ENCODE data around the gene ANKS1B.
"Not testable (repeated sequence)": the region's sequence is repeated elsewhere in the genome, so short reads cannot be mapped to it uniquely, and the experiment has no call there.

ANKS1B gene

GRCh38 chr12:98868076-98868475, 1116.7 kb downstream of the ANKS1B start:
- Histone ChIP-seq H3K27ac (ENCODE audit: low read length) (no peak overlapping the region), H3K9ac (ENCODE audit: low read length in 2 of 2) (no peak overlapping the region), H3K27me3 (ENCODE audit: control insufficient read depth in 1 of 2, insufficient read depth in 2 of 2, low read length in 2 of 2) (no peaks in the 10 kb centered on the region), H3K36me3 (ENCODE audit: control insufficient read depth in 2 of 2, insufficient read depth in 2 of 2, low read length in 2 of 2) (no peaks in the 10 kb centered on the region), H3K4me3 (ENCODE audit: low read length in 2 of 2) (no peak overlapping the region), H3K9me3 (ENCODE audit: control insufficient read depth in 2 of 2, low read length in 2 of 2) (no peaks in the 10 kb centered on the region), H3K4me1 (ENCODE audit: control insufficient read depth, insufficient read depth, low read length) (no peaks in the 10 kb centered on the region)

GRCh38 chr12:98864363-98864762, 1120.4 kb downstream of the ANKS1B start:
- Histone ChIP-seq H3K9me3 (ENCODE audit: control insufficient read depth in 2 of 2, low read length in 2 of 2) (no peaks in the 10 kb centered on the region), H3K4me3 (ENCODE audit: low read length in 2 of 2) (no peak overlapping the region), H3K27ac (ENCODE audit: low read length) (no peak overlapping the region), H3K4me1 (ENCODE audit: control insufficient read depth, insufficient read depth, low read length) (no peaks in the 10 kb centered on the region), H3K36me3 (ENCODE audit: control insufficient read depth in 2 of 2, insufficient read depth in 2 of 2, low read length in 2 of 2) (no peaks in the 10 kb centered on the region), H3K27me3 (ENCODE audit: control insufficient read depth in 1 of 2, insufficient read depth in 2 of 2, low read length in 2 of 2) (no peaks in the 10 kb centered on the region), H3K9ac (ENCODE audit: low read length in 2 of 2) (no peak overlapping the region)

GRCh38 chr12:98863167-98863566, 1121.6 kb downstream of the ANKS1B start:
- Histone ChIP-seq H3K4me1 (ENCODE audit: control insufficient read depth, insufficient read depth, low read length) (no peaks in the 10 kb centered on the region), H3K9ac (ENCODE audit: low read length in 2 of 2) (no peak overlapping the region), H3K36me3 (ENCODE audit: control insufficient read depth in 2 of 2, insufficient read depth in 2 of 2, low read length in 2 of 2) (no peaks in the 10 kb centered on the region), H3K4me3 (ENCODE audit: low read length in 2 of 2) (no peak overlapping the region), H3K9me3 (ENCODE audit: control insufficient read depth in 2 of 2, low read length in 2 of 2) (no peaks in the 10 kb centered on the region), H3K27ac (ENCODE audit: low read length) (no peak overlapping the region), H3K27me3 (ENCODE audit: control insufficient read depth in 1 of 2, insufficient read depth in 2 of 2, low read length in 2 of 2) (no peaks in the 10 kb centered on the region)

- Histone ChIP-seq H3K9me3 (ENCODE audit: control insufficient read depth in 2 of 2, low read length in 2 of 2) (no peaks in the 10 kb centered on the region), H3K36me3 (ENCODE audit: control insufficient read depth in 2 of 2, insufficient read depth in 2 of 2, low read length in 2 of 2) (no peaks in the 10 kb centered on the region), H3K27me3 (ENCODE audit: control insufficient read depth in 1 of 2, insufficient read depth in 2 of 2, low read length in 2 of 2) (no peaks in the 10 kb centered on the region), H3K9ac (ENCODE audit: low read length in 2 of 2) (no peak overlapping the region), H3K27ac (ENCODE audit: low read length) (no peak overlapping the region), H3K4me3 (ENCODE audit: low read length in 2 of 2) (no peak overlapping the region), H3K4me1 (ENCODE audit: control insufficient read depth, insufficient read depth, low read length) (no peaks in the 10 kb centered on the region)
Observed at GRCh38 chr12:98861251-98861650, 1123.5 kb downstream of the ANKS1B start.

- Histone ChIP-seq H3K27ac (ENCODE audit: low read length) (no peak overlapping the region), H3K4me1 (ENCODE audit: control insufficient read depth, insufficient read depth, low read length) (no peaks in the 10 kb centered on the region)
Observed at GRCh38 chr12:98856897-98857540, 1127.7 kb downstream of the ANKS1B start.

GRCh38 chr12:98852181-98852580, 1132.6 kb downstream of the ANKS1B start:
- H3K36me3 ChIP-seq (ENCODE audit: control insufficient read depth in 2 of 2, insufficient read depth in 2 of 2, low read length in 2 of 2) = no peaks in the 10 kb centered on the region
- no peak overlapping the region for H3K9ac ChIP-seq (ENCODE audit: low read length in 2 of 2)
- H3K4me3 ChIP-seq (ENCODE audit: low read length in 2 of 2) = no peak overlapping the region
- H3K9me3 ChIP-seq (ENCODE audit: control insufficient read depth in 2 of 2, low read length in 2 of 2) = no peaks in the 10 kb centered on the region
- no peaks in the 10 kb centered on the region for H3K27me3 ChIP-seq (ENCODE audit: control insufficient read depth in 1 of 2, insufficient read depth in 2 of 2, low read length in 2 of 2)
- H3K27ac ChIP-seq (ENCODE audit: low read length) = no peak overlapping the region
- H3K4me1 ChIP-seq (ENCODE audit: control insufficient read depth, insufficient read depth, low read length) = no peaks in the 10 kb centered on the region

More at GRCh38 chr12:98856897-98857540, 1127.7 kb downstream of the ANKS1B start:
- Histone ChIP-seq H3K4me3 (ENCODE audit: low read length in 2 of 2) (no peak overlapping the region), H3K9ac (ENCODE audit: low read length in 2 of 2) (no peak overlapping the region), H3K9me3 (ENCODE audit: control insufficient read depth in 2 of 2, low read length in 2 of 2) (no peaks in the 10 kb centered on the region), H3K27me3 (ENCODE audit: control insufficient read depth in 1 of 2, insufficient read depth in 2 of 2, low read length in 2 of 2) (no peaks in the 10 kb centered on the region), H3K36me3 (ENCODE audit: control insufficient read depth in 2 of 2, insufficient read depth in 2 of 2, low read length in 2 of 2) (no peaks in the 10 kb centered on the region)

- Histone ChIP-seq H3K9ac (ENCODE audit: low read length in 2 of 2) (no peak overlapping the region), H3K4me1 (ENCODE audit: control insufficient read depth, insufficient read depth, low read length) (no peaks in the 10 kb centered on the region), H3K27ac (ENCODE audit: low read length) (no peak overlapping the region), H3K9me3 (ENCODE audit: control insufficient read depth in 2 of 2, low read length in 2 of 2) (no peaks in the 10 kb centered on the region), H3K36me3 (ENCODE audit: control insufficient read depth in 2 of 2, insufficient read depth in 2 of 2, low read length in 2 of 2) (no peaks in the 10 kb centered on the region), H3K27me3 (ENCODE audit: control insufficient read depth in 1 of 2, insufficient read depth in 2 of 2, low read length in 2 of 2) (no peaks in the 10 kb centered on the region), H3K4me3 (ENCODE audit: low read length in 2 of 2) (no peak overlapping the region)
Observed at GRCh38 chr12:98847242-98847641, 1137.5 kb downstream of the ANKS1B start.

GRCh38 chr12:98845957-98846356, 1138.8 kb downstream of the ANKS1B start:
- H3K9me3 ChIP-seq (ENCODE audit: control insufficient read depth in 2 of 2, low read length in 2 of 2) = no peaks in the 10 kb centered on the region
- no peak overlapping the region for H3K27ac ChIP-seq (ENCODE audit: low read length)
- no peaks in the 10 kb centered on the region for H3K4me1 ChIP-seq (ENCODE audit: control insufficient read depth, insufficient read depth, low read length)
- no peaks in the 10 kb centered on the region for H3K36me3 ChIP-seq (ENCODE audit: control insufficient read depth in 2 of 2, insufficient read depth in 2 of 2, low read length in 2 of 2)
- H3K4me3 ChIP-seq (ENCODE audit: low read length in 2 of 2) = no peak overlapping the region
- H3K27me3 ChIP-seq (ENCODE audit: control insufficient read depth in 1 of 2, insufficient read depth in 2 of 2, low read length in 2 of 2) = no peaks in the 10 kb centered on the region
- H3K9ac ChIP-seq (ENCODE audit: low read length in 2 of 2) = no peak overlapping the region

- Histone ChIP-seq H3K9ac (ENCODE audit: low read length in 2 of 2) (no peak overlapping the region), H3K4me3 (ENCODE audit: low read length in 2 of 2) (no peak overlapping the region), H3K4me1 (ENCODE audit: control insufficient read depth, insufficient read depth, low read length) (no peaks in the 10 kb centered on the region), H3K36me3 (ENCODE audit: control insufficient read depth in 2 of 2, insufficient read depth in 2 of 2, low read length in 2 of 2) (no peaks in the 10 kb centered on the region), H3K9me3 (ENCODE audit: control insufficient read depth in 2 of 2, low read length in 2 of 2) (no peaks in the 10 kb centered on the region), H3K27ac (ENCODE audit: low read length) (no peak overlapping the region), H3K27me3 (ENCODE audit: control insufficient read depth in 1 of 2, insufficient read depth in 2 of 2, low read length in 2 of 2) (no peaks in the 10 kb centered on the region)
Observed at GRCh38 chr12:98840325-98840724, 1144.4 kb downstream of the ANKS1B start.

GRCh38 chr12:98838231-98838647, 1146.5 kb downstream of the ANKS1B start:
- Histone ChIP-seq H3K36me3 (ENCODE audit: control insufficient read depth in 2 of 2, insufficient read depth in 2 of 2, low read length in 2 of 2) (no peaks in the 10 kb centered on the region), H3K4me3 (ENCODE audit: low read length in 2 of 2) (no peak overlapping the region), H3K27ac (ENCODE audit: low read length) (no peak overlapping the region), H3K9me3 (ENCODE audit: control insufficient read depth in 2 of 2, low read length in 2 of 2) (no peaks in the 10 kb centered on the region), H3K9ac (ENCODE audit: low read length in 2 of 2) (no peak overlapping the region), H3K4me1 (ENCODE audit: control insufficient read depth, insufficient read depth, low read length) (no peaks in the 10 kb centered on the region), H3K27me3 (ENCODE audit: control insufficient read depth in 1 of 2, insufficient read depth in 2 of 2, low read length in 2 of 2) (no peaks in the 10 kb centered on the region)

GRCh38 chr12:98837134-98837752, 1147.5 kb downstream of the ANKS1B start:
- not testable (repeated sequence) for H3K27ac ChIP-seq (ENCODE audit: low read length); H3K9me3 ChIP-seq (ENCODE audit: control insufficient read depth in 2 of 2, low read length in 2 of 2); H3K4me3 ChIP-seq (ENCODE audit: low read length in 2 of 2); H3K9ac ChIP-seq (ENCODE audit: low read length in 2 of 2); H3K36me3 ChIP-seq (ENCODE audit: control insufficient read depth in 2 of 2, insufficient read depth in 2 of 2, low read length in 2 of 2); H3K4me1 ChIP-seq (ENCODE audit: control insufficient read depth, insufficient read depth, low read length); H3K27me3 ChIP-seq (ENCODE audit: control insufficient read depth in 1 of 2, insufficient read depth in 2 of 2, low read length in 2 of 2)

Data from stomach smooth muscle (tissue), 2 donors.